CD4-positive, alpha-beta T cell treated with Interleukin-15 for 1 hour (primary cell): ENCODE data around the gene KMT2C.

Experiments used
- DNase-seq: peaks from one replicate; pipeline ENCODE4 v3.0.0-alpha.2; 2020

Gene KMT2C

GRCh38 chr7:152131981-152132494 lies 303.8 kb downstream of the KMT2C start:
- no peak for DNase-seq

DNA sequence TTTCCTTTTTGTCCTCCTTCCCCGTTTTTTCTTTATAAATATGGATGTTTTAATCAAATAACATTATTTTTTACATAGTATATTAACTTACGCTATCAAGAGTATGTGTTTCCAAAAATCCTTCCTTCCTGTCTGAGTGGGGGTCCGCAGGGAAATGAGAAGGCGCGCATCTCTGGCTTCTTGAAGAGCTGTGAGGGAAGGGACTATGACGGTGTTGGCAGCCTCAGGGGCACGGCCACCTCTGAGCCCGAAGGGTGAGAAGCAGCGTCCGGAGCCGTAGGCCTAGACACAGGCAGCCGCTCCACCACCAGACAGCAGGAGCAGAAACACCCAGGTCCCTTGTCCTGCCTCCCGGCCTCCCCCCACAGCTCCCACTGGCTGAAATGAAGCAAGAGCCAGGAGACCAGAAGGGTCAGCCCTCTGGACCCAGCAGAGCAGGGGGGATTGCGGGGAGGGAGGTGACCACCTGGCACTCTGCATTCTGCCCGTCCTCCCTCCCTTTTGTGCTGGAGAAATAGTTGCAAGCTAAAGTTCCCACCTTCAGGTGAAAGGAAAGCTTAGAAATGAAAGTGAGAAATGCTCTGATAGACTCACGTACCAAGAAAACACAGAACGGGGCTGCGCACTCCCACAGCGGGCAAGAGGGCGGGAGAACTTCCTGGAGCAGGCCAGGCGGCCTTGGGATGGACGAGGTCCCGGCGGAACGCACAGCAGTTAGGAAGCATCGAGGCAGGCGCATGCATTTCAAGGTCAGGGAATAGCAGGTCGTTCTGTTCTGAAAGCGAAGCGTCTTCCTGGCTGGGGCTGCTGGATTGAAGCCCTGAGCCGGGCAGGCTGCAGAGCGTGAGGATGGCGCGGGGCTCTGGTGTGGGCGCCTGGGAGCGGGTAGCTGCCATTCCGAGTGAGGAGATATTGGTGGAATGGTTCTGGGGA lies 304.9 kb downstream of the KMT2C start:
- DNase-seq = no peak

- no peak for DNase-seq
Measured at GRCh38 chr7:152129682-152130081, 306.1 kb downstream of the KMT2C start.

GRCh38 chr7:152128741-152129461 lies 306.9 kb downstream of the KMT2C start:
- DNase-seq = no peak

GRCh38 chr7:152128252-152128651 lies 307.6 kb downstream of the KMT2C start:
- DNase-seq = no peak

- DNase-seq = no peak
Measured at GRCh38 chr7:152127229-152127628, 308.6 kb downstream of the KMT2C start.

DNA sequence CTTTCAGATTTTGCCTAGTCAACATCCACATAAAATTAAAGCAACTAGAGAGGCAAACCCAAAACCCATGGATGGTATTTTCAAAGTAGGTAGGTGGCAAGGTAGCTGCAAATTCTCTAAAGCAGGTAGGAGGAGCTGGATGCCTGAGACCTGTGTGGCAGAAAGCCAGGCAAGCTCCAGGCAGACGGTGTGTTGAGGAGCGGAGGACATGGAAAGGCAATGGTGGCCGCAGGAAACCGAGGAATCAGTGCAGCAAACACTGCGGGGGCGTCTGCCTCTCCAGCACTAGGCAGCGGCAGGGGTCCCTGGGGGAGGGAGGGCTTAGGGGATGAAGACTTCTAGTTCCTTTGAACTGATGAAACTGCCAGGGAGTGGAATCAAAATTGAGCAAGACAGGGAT lies 309.1 kb downstream of the KMT2C start:
- DNase-seq = no peak

DNA sequence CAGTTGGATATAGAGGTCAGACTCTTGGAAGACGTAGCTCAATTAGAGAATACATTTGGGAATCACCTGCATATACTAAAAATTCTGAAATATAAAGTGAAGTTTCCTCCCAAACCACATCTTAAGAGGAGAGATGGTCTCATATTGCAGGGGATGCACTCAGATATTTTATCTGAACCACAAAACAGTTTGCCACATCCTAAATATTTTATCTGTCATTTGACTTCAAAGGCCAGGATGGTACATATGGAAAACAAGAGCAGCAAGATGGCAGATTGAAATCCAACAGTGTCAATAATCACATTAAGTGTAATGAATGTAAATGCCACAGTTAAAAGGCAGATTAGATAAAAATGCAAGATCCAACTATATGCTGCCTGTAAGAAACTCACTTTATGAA lies 313.3 kb downstream of the KMT2C start:
- no peak for DNase-seq

GRCh38 chr7:152121432-152121831 lies 314.4 kb downstream of the KMT2C start:
- DNase-seq = no peak

GRCh38 chr7:152120776-152121175 lies 315.0 kb downstream of the KMT2C start:
- DNase-seq = no peak

DNA sequence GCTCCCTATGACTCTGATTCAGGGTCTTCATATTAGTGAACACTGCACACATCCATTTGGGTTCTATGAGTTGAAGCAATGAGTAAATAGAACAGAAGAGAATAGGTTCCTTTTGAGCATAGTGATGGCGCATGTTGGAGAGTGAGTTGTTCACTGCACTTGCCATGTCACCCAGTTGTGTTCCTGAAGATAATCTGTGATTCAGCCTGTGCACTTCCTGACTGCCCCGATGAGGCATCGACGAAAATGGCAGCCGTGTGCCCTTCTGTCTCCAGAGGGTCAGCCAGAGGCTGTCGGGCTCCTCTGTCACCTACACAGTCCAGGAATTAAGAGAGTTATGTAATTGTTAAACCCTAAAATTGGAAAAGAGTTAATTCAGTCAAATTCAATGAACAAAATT lies 315.6 kb downstream of the KMT2C start:
- DNase-seq = no peak

GRCh38 chr7:152117356-152117755 lies 318.4 kb downstream of the KMT2C start:
- no peak for DNase-seq

- DNase-seq = no peak
Measured at GRCh38 chr7:152115021-152115718, 320.6 kb downstream of the KMT2C start.

DNA sequence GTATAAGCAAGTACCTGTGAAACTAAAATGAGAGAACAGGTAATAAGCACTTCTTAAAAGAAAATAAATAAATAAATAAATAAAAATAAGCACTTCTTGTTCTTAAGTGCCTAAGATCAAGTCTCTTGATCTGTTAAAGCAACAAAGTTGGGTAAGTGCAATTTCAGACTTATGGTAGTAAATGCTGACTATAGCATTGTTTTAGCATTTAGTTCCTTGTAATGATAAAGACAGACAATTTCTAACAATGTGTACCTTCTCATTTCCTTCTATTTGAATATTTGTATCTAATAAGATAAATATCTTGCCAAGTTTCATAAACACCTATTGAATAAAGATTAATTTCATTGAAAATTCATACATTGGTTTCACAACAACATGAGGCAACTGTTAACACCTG lies 323.0 kb downstream of the KMT2C start:
- DNase-seq = no peak

DNA sequence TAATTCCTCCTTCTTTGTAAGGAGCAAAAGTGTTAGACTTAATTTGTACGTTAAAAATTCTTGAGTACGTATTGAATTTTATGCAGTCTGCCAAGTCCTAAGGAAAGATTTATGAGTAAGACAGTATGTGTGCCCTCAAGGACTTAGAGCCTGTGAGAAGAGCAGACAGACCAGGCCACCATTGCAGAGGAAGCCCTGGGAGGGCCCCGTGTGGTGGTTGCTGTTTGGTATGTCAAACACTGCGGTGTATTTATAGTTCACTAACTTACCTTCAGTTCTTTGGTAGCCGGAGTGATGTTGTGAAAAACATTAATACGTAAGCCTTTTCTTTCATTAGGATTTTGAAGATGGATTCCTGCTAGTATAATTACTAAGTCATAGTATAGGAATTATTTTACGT lies 327.4 kb downstream of the KMT2C start:
- no peak for DNase-seq

GRCh38 chr7:152107945-152108344 lies 327.9 kb downstream of the KMT2C start:
- no peak for DNase-seq

GRCh38 chr7:152106990-152107389 lies 328.8 kb downstream of the KMT2C start:
- DNase-seq = no peak

DNA sequence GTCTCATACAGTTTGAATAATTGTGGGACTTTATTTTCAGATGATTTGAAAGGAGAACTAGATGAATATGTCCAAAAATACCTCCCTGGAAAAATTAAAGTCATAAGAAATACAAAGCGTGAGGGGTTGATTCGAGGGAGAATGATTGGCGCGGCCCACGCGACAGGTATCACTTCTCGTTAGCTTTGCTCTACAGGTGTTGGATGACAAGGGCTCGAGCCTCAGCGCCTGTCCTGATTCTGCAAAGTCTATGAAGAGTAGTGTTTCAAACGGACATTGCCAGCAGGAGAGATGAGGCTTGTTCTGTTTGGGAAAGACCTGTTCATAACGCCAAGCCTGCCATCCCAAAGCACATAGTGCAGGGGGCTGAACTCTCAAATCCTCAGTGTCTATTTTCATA lies 330.6 kb downstream of the KMT2C start:
- no peak for DNase-seq

GRCh38 chr7:152103691-152104090 lies 332.1 kb downstream of the KMT2C start:
- DNase-seq = no peak

- DNase-seq = no peak
Measured at GRCh38 chr7:152103066-152103465, 332.7 kb downstream of the KMT2C start.

- DNase-seq = no peak
Measured at GRCh38 chr7:152097330-152097729, 338.5 kb downstream of the KMT2C start.

DNA sequence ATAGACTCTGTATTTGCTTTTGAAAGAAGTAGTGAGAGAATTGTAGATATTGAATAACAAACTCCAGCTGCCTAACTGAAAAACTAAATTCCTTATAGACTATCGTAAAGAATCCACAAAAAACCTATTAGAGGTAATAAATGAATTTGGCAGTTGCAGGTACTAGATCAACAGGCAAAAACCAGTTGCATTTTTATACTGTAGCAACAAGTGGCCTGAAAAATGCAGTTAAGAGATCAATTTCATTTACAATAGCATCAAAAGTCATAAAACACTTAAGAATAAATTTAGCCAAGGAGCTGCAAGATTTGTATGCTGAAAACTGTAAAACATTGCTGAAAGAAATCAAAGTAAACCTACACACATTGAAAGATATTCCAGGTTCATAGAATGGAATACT lies 340.0 kb downstream of the KMT2C start:
- no peak for DNase-seq

- DNase-seq = no peak
Measured at GRCh38 chr7:152093717-152094116, 342.1 kb downstream of the KMT2C start.
